Heart left ventricle (tissue), 13 donors: ENCODE data around the gene PLEKHM2.

Source experiments
- CTCF ChIP-seq, 12 donors: fragments of 200-600 bp; sonication (generic) in 4 of 12; IDR thresholded peaks; one replicate each; pipeline versions ENCODE4 v1.5.0 to v1.8.0; 2018 to 2022; ENCODE audit warnings: antibody characterized with exemption in 12 of 12, mild to moderate bottlenecking in 5 of 12
- POLR2A ChIP-seq, 2 donors: fragments of 450-650 bp; IDR thresholded peaks; one replicate each; pipeline ENCODE4 v1.6.1; 2017; ENCODE audit warnings: antibody characterized with exemption in 2 of 2, mild to moderate bottlenecking in 2 of 2, moderate library complexity in 2 of 2
- donor health status: ischemic (EF 13 %, LVEDD 7.1; RV severe dilation, severe dysfunction).
- donor health status: DM: no; HTN: yes; CAD: no.
- donor health status: DM: no; HTN: no; CAD: no.
- donor health status: ischemic (EF 25% LVEDD 6.9; RV normal size, moderate dysfunction).
- donor health status: ischemic (EF 25% LVEDD 5.7; RV mildly dilated, moderate dysfunction).
- donor health status: ischemic (EF 35%, LVEDD 5.7; RV mildly dilated, moderate dysfunction).
- donor health status: nonischemic (EF 11% LVEDD 7.7; RV severe dilation, severe dysfunction).
- donor health status: DM: yes; HTN: yes; CAD: no.
- donor health status: PGD.
- donor health status: ischemic (EF 29% LVEDD 5.4; RV normal size, mild dysfunction).
- donor health status: nonischemic (EF 23%, LVEDD 6.1; RV moderate dilation, normal function).

GRCh38 chr1:15777909-15778707 lies 94.0 kb downstream of the PLEKHM2 start:
- no peak for TF ChIP-seq POLR2A (IDR thresholded peaks at IDR 0.05)
- TF ChIP-seq CTCF (IDR thresholded peaks at IDR 0.05) = no peak
